PC-9 (cell line): Measurements from ENCODE around the gene NBEA.

Source experiments
- EZH2 ChIP-seq: fragments of 200-600 bp; sonication (generic); IDR thresholded peaks from 2 replicates; pipeline ENCODE4 v1.8.0; 2017; ENCODE audit warnings: antibody characterized with exemption, low read depth
- TF ChIP-seq, protein P1 (sequence below): fragments of 200-600 bp; sonication (generic); conservative IDR thresholded peaks from 2 replicates; pipeline ENCODE4 v1.6.1; 2017; ENCODE audit warnings: mixed run types, antibody characterized with exemption, mild to moderate bottlenecking, moderate library complexity

DNA sequence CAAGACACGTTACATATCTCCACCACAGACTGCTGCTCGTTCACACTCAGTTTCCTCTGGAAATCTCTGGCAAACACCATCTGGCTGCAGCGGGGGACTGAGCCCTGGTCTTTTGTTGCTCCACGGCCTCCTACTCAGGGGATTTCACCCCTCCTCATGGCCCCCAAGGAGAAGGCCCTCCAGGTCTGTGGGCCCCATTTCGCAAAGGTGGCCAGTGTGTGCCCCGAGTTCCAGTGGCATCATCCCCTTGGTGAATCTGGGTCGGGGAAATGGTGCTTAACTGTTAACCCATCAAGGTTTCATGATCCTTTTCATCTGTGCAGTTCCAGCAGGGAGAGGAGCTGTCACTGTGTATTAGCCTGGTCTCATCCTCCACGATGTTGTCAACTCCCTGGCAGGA, 769.8 kb downstream of the NBEA start:
- TF ChIP-seq, protein P1, sequence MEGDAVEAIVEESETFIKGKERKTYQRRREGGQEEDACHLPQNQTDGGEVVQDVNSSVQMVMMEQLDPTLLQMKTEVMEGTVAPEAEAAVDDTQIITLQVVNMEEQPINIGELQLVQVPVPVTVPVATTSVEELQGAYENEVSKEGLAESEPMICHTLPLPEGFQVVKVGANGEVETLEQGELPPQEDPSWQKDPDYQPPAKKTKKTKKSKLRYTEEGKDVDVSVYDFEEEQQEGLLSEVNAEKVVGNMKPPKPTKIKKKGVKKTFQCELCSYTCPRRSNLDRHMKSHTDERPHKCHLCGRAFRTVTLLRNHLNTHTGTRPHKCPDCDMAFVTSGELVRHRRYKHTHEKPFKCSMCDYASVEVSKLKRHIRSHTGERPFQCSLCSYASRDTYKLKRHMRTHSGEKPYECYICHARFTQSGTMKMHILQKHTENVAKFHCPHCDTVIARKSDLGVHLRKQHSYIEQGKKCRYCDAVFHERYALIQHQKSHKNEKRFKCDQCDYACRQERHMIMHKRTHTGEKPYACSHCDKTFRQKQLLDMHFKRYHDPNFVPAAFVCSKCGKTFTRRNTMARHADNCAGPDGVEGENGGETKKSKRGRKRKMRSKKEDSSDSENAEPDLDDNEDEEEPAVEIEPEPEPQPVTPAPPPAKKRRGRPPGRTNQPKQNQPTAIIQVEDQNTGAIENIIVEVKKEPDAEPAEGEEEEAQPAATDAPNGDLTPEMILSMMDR, result no peak
- no peak for TF ChIP-seq EZH2
